OCI-M1 (cell line): Measurements from ENCODE around the gene DAPK1.
A peak's percentile ranks its signal among the peaks of the same experiment; 100 is the strongest.

Experiments
- DNase-seq: peaks from one replicate; lab custom pipeline; 2025; lab: John Stamatoyannopoulos, UW

Gene DAPK1

GRCh38 chr9:87713278-87713987, 215.8 kb downstream of the DAPK1 start:
- DNase-seq = peak; percentile 92

- DNase-seq = no peak
Observed at GRCh38 chr9:87713988-87714330, 216.3 kb downstream of the DAPK1 start.

- DNase-seq = peak; percentile 89
Observed at GRCh38 chr9:87714819-87715218, 217.2 kb downstream of the DAPK1 start.

DNA sequence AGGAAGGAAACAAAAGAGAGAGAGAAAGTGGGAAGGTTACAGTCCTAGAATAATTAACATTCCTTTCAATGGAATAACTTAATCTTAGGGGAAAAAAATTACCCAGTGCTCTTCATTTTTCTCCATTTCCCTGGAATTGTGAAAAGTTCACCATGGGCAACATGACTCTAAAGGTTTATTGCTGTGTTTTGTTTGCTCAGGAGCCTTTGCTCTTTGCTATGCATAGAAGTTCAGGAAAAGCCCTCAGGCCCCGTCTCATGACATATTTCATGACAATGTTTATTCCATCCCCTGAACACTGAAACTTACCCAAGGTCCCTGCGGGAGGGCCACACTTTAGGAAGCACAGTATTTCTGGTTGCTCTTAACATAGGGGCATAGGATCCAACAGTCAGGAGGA, 218.5 kb downstream of the DAPK1 start:
- no peak for DNase-seq

GRCh38 chr9:87717456-87717855, 219.8 kb downstream of the DAPK1 start:
- DNase-seq = no peak

DNA sequence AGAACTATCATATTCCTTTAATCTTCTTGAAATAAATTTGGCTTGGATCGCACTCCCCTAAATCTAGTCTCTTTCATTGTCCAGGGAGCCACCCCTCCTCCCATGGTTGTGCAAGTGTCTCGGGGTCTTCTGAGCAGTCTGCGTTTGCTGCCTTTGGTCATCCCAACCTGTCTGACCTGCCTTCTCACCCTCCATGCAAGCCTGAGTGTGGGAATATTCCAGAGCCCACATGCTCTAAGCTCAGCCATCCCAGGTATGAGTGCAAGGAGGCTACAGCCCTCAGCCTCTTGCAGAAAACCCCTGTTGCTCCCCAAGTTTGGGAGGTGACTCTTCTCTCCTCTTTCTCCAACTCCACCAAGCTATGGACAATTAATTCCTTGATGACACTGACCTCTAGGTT, 220.6 kb downstream of the DAPK1 start:
- DNase-seq = no peak

GRCh38 chr9:87718852-87719612, 221.4 kb downstream of the DAPK1 start:
- DNase-seq = peak; percentile 39

GRCh38 chr9:87720173-87720572, 222.5 kb downstream of the DAPK1 start:
- no peak for DNase-seq

DNA sequence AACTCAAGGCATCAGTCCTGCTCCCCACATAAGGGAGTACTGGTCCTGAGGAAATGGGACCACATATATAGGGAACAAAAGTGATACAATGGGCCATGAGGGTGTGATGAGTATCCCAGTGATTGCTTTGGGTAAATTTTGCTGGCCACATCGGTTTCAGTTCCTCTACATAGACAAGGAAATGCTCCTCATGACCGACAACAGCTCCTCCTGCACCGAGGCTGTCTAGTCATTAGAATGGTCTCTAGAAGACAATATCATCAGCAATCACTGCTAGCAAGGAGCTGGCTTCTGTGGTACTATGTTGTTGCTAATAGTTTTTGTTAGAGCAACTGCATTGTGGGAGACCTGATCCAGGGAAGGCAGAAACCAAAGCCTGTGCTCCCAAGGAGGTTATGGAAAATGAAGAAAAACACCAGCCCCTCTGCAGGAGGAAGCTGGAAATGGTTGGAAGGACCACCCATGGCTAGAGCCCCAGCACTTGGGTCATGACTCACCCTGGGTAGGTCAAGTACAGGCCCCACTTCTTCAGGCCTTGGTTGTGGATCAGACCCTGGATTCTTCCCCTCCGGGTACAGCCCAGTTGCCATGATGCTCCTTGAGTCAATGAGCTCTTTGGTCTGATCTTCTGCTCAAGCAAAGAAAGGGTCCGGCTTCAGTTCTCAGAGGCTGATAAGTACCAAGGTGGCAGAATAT, 224.9 kb downstream of the DAPK1 start:
- no peak for DNase-seq

- peak; percentile 61 for DNase-seq
Observed at GRCh38 chr9:87725356-87725899, 227.8 kb downstream of the DAPK1 start.

- DNase-seq = peak; percentile 89
Observed at GRCh38 chr9:87725900-87726709, 228.4 kb downstream of the DAPK1 start, which contains the start of gene CTSL. Gene CTSL, plus strand, starts transcription at chr9:87726119. Its CDS starts 1,485 bp downstream, at chr9:87727604.

DNA sequence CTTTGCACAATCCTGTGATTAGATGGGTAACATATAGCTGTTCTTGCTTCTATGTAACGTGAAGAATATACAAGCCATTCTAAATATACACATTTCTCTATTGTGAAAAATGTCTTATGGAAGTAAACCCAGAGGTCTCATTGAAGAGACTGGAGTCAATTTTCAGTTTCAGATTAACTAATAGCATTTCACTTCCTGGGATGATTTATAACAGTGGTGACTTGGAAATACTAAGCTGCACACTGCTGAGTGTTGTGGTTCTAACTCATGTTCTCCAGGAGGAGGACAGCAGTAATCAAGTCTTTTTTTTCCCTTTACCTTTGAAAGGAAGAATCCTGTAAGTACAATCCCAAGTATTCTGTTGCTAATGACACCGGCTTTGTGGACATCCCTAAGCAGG, 231.6 kb downstream of the DAPK1 start:
- no peak for DNase-seq

DNA sequence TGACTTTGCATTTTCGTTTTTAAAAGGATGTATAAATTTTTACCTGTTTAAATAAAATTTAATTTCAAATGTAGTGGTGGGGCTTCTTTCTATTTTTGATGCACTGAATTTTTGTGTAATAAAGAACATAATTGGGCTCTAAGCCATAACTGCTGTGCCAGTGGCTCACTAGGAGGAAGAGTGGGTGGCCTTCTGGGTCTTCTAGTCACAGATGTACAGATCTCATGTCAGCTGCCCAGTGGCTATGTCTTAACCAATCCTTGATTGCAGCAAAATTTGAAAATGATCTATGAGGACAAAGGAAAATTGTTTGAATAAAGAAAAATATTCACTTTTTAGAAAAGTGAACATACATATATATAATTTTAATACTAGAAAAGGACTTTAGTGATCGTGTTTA, 233.7 kb downstream of the DAPK1 start:
- DNase-seq = no peak

- DNase-seq = no peak
Observed at GRCh38 chr9:87732344-87732743, 234.7 kb downstream of the DAPK1 start.

DNA sequence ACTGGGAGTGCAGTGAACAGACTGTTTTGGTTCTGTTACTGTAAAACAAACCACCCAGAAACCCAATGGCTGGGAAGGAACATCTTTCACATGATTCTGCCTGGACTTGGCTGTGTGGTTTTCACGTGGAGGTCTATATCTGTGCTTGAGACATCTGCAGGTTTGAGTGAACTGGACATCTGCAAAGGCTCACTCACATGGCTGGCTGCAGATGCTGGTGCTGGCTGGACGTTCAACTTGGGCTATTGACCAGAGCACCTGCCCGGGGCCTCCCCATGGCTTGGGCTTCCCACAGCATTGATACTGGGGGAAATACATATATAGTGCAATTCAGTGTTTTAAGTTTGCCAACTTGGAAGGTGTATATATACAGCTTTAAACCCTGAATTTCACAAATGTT, 235.1 kb downstream of the DAPK1 start:
- no peak for DNase-seq

DNA sequence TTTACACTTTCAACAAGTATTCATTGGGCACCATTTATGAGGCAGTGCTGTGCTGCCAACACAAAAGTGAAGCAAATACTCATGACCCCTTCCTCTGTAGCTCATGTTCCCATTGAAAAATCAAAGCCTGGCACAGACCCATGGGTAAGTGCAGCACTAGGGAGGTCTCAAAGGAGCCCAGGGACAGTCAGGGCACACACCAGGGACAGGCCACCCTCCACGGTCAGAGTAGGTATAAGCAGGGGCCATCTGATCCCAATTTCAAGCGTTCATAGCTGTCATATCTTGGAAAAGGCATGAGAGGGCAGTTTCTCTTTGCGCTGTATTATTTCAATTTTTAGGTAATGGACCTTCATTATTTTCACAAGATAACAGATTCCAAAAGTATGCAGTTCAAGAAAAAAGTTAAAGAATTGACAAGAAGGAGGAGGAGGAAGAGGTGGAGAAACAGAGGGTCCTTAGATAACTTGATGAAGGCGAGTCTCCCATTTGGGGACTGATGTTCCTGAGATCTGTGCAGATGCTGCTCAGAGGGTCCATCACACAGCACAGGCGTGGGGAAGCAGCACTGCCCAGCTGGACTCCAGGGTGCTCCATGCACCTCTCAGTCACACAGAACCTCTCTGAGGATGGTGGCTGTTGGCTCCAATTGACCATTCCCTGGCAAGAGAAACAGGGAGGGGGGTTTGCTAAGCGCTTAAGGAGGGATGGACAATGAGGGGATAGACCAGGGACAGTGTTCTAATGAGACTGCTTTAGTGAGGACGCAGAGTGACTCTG, 235.8 kb downstream of the DAPK1 start:
- DNase-seq = no peak

- no peak for DNase-seq
Observed at GRCh38 chr9:87734106-87734505, 236.4 kb downstream of the DAPK1 start.

DNA sequence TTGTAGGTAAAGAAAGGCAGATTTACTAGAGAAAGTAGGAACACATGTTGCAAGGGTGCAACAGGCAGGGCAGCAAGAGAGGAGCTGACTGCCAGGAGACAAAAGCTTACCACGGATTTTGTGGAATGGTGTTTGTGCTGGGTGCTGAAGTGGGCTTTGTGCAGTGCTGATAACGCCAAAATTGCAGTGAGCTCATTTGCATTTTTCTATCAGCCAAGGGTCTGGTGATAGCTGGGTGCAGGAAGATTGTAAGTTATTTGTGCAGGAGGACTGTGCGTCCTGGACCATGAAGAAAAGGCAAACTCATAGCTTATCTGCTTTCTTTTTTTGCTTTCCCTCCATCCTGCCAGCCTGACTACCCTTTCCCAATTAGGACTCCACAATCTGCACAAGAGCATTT, 241.9 kb downstream of the DAPK1 start:
- no peak for DNase-seq

GRCh38 chr9:87740209-87740608, 242.5 kb downstream of the DAPK1 start:
- no peak for DNase-seq

- no peak for DNase-seq
Observed at GRCh38 chr9:87741326-87741725, 243.7 kb downstream of the DAPK1 start.

GRCh38 chr9:87741891-87742290, 244.2 kb downstream of the DAPK1 start:
- no peak for DNase-seq
